ENCODE data around the gene GAL3ST2. TPM values are rescaled to one million over a fixed set of nuclear protein-coding genes. Genes with fewer than 3 reads are reported as not detected.
A peak's percentile ranks its signal among the peaks of the same experiment; 100 is the strongest.

The GAL3ST2 gene
- total and polyA plus RNA-seq, 2 of the 8 experiments (the other 6 are each of a cell fraction or from before 2014, with no cell fraction given), result not detected

- Histone ChIP-seq H3K23me2 (ENCODE audit: low read depth, low read length) (no peaks in the 10 kb centered on the region), H3K79me1 (ENCODE audit: low read depth, low read length) (no peaks in the 10 kb centered on the region), H3K9ac (replicated peaks in 1 of 4; ENCODE audit: extremely low read depth in 1 of 4, low read depth in 3 of 4, low read length in 3 of 4) (no peak overlapping the region), H4K8ac (ENCODE audit: extremely low read depth, insufficient read depth, low read length) (no peak overlapping the region), H2BK15ac (ENCODE audit: low read length) (no peak overlapping the region), H3K4me3 (ENCODE audit: extremely low read depth in 1 of 4, insufficient read depth in 2 of 4, low read depth in 3 of 4, low read length in 4 of 4) (no peak overlapping the region), H2AFZ (ENCODE audit: low read length) (no peak overlapping the region; the same call in 1 of the 2 replicates), H3K23ac (ENCODE audit: insufficient read length) (no peak overlapping the region), H2BK20ac (ENCODE audit: low read length) (no peak overlapping the region), H3K4ac (replicated peaks; ENCODE audit: insufficient read length, low read depth, low read length) (peak overlapping the region; percentile 51), H2AK5ac (ENCODE audit: low read depth, low read length) (no peak overlapping the region), H3K27me3 (replicated peaks in 1 of 4; ENCODE audit: control insufficient read depth in 3 of 4, extremely low read depth in 1 of 4, insufficient read depth in 3 of 4, low read length in 3 of 4) (no peaks in the 10 kb centered on the region), H3K27ac (ENCODE audit: low read depth, low read length) (no peak overlapping the region), H3K9me3 (ENCODE audit: insufficient read depth in 2 of 2, low read depth in 1 of 2, low read length in 1 of 2) (peaks cover 1 to 5% of the 10 kb centered on the region in 2 experiments; a peak in 3 of 4 replicates), H2BK5ac (ENCODE audit: low read depth, low read length) (no peak overlapping the region), H3K14ac (ENCODE audit: insufficient read length) (no peak overlapping the region), H4K91ac (replicated peaks; ENCODE audit: insufficient read length, low read length) (peak overlapping the region; percentile 39), H4K20me1 (replicated peaks in 1 of 2; ENCODE audit: control insufficient read depth in 1 of 2, insufficient read depth in 2 of 2, low read length in 2 of 2) (no peaks in the 10 kb centered on the region), H3K4me1 (replicated peaks in 1 of 4; ENCODE audit: control insufficient read depth in 3 of 4, insufficient read depth in 4 of 4, low read length in 3 of 4) (peaks cover 0 to 9% (median 0%) of the 10 kb centered on the region in 4 experiments; a peak in 2 of 7 replicates), H3K18ac (ENCODE audit: extremely low read depth, low read length) (no peak overlapping the region; the same call in 1 of the 2 replicates), H3K4me2 (ENCODE audit: insufficient read depth in 1 of 2, low read depth in 2 of 2, low read length in 2 of 2) (peak overlapping the region in 1 of 2 experiments; percentile 26; a peak in 1 of 4 replicates), H3K79me2 (ENCODE audit: control insufficient read depth in 1 of 2, insufficient read depth in 2 of 2, low read length in 2 of 2) (no peaks in the 10 kb centered on the region), H3K56ac (replicated peaks; ENCODE audit: insufficient read length, low read depth, low read length) (no peak overlapping the region), H2BK120ac (replicated peaks; ENCODE audit: low read depth, low read length) (no peak overlapping the region), H3K36me3 (ENCODE audit: control insufficient read depth in 2 of 4, insufficient read depth in 4 of 4, low read length in 3 of 4) (no peaks in the 10 kb centered on the region), H4K5ac (ENCODE audit: insufficient read length, low read depth, low read length) (no peak overlapping the region), H2BK12ac (ENCODE audit: low read depth, low read length) (peak overlapping the region; percentile 27; the same call in 1 of the 2 replicates)
- 91% methylated on average over 22 of the region's 28 CpGs; no CpG with 5 or more reads in 1 of the 2 experiments for WGBS, 2 experiments (ENCODE audit: extremely low coverage in 1 of 2, insufficient coverage in 1 of 2, insufficient read length in 1 of 2, insufficient replicate concordance in 2 of 2, low coverage in 1 of 2, low lambda C conversion rate in 2 of 2, missing lambda C conversion rate in 1 of 2)
- no peak for FAIRE-seq
- CTCF ChIA-PET (ENCODE audit: partially characterized antibody), result no interaction called here
- POLR2A ChIA-PET (ENCODE audit: partially characterized antibody), result no interaction called here
- no peak for TF ChIP-seq CTBP2 (IDR thresholded peaks at IDR 0.05; ENCODE audit: borderline replicate concordance, insufficient read depth, insufficient read length, low read length)
- peak in 1 of 2 experiments; percentile 71; a peak in 1 of 3 replicates for TF ChIP-seq EP300 (IDR thresholded peaks at IDR 0.05; ENCODE audit: borderline replicate concordance in 1 of 2, low read depth in 2 of 2, low read length in 2 of 2)
- TF ChIP-seq SAP30 (IDR thresholded peaks at IDR 0.05; ENCODE audit: insufficient read depth, insufficient replicate concordance, low read length), result no peak
- TF ChIP-seq, protein P1, sequence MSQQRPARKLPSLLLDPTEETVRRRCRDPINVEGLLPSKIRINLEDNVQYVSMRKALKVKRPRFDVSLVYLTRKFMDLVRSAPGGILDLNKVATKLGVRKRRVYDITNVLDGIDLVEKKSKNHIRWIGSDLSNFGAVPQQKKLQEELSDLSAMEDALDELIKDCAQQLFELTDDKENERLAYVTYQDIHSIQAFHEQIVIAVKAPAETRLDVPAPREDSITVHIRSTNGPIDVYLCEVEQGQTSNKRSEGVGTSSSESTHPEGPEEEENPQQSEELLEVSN (IDR thresholded peaks at IDR 0.05), result no peak
- no peak for DNase-seq (ENCODE audit: low read depth in 1 of 2, low spot score in 2 of 2)
Observed at GRCh38 chr2:241821460-241822263, 45.0 kb downstream of the GAL3ST2 start.

Data from H1 (cell line).